Gastrocnemius medialis (tissue), 4 donors: ENCODE results near the gene PARN. TPM values are rescaled to one million over a fixed set of nuclear protein-coding genes. Genes with fewer than 3 reads are reported as not detected.

ENCODE experiments used
- ATAC-seq, 2 donors: fragments of 150-250 bp; one replicate each; pipeline ENCODE4 v1.9.1; 2016
- DNase-seq, 2 donors: peaks; one replicate each; pipeline ENCODE4 v3.0.0-alpha.2; 2019
- H3K27ac ChIP-seq, 4 donors: fragments of 200-600 bp; sonication (generic); 1 replicate in 1 of 4; 2 replicates in 3 of 4; pipeline ENCODE4 v1.5.1; 2016 to 2018; ENCODE audit warnings: mild to moderate bottlenecking in 2 of 4, moderate library complexity in 1 of 4
- H3K27me3 ChIP-seq, 3 donors: fragments of 200-600 bp; sonication (generic) in 2 of 3; 1 replicate in 1 of 3; 2 replicates in 2 of 3; pipeline versions ENCODE4 v1.5.1 to v1.6.0; 2016 to 2019; ENCODE audit warnings: mild to moderate bottlenecking in 1 of 3, moderate library complexity in 1 of 3
- H3K36me3 ChIP-seq, 2 donors: fragments of 200-600 bp; sonication (generic) in 1 of 2; one replicate each; pipeline ENCODE4 v1.5.1; 2017 to 2018
- H3K4me1 ChIP-seq, 2 donors: fragments of 200-600 bp; sonication (generic) in 1 of 2; one replicate each; pipeline ENCODE4 v1.5.1; 2016 to 2017; ENCODE audit warnings: mild to moderate bottlenecking in 2 of 2
- H3K4me3 ChIP-seq, 4 donors: fragments of 200-600 bp; sonication (generic) in 3 of 4; 1 replicate in 1 of 4; 2 replicates in 3 of 4; pipeline ENCODE4 v1.5.1; 2016 to 2019; ENCODE audit warnings: mild to moderate bottlenecking in 2 of 4
- H3K9me3 ChIP-seq, 3 donors: fragments of 200-600 bp; sonication (generic) in 2 of 3; 1 replicate in 1 of 3; 2 replicates in 2 of 3; pipeline ENCODE4 v1.5.1; 2016 to 2019
- CTCF ChIP-seq, 5 experiments: fragments of 450-650 bp in 3 of 5; fragments of 200-600 bp in 2 of 5; sonication (generic) in 2 of 5; IDR thresholded peaks in 4 of 5; conservative IDR thresholded peaks in 1 of 5; 1 replicate in 4 of 5; 2 replicates in 1 of 5; pipeline ENCODE4 v1.5.1; 2016 to 2019; ENCODE audit warnings: antibody characterized with exemption in 5 of 5, mild to moderate bottlenecking in 3 of 5, moderate library complexity in 3 of 5
- POLR2A ChIP-seq, 2 donors: fragments of 450-650 bp; IDR thresholded peaks; one replicate each; pipeline ENCODE4 v1.6.1; 2017; ENCODE audit warnings: antibody characterized with exemption in 2 of 2, mild to moderate bottlenecking in 2 of 2, moderate library complexity in 2 of 2
- in situ Hi-C, 4 donors: fragments of 200-750 bp; cut with MboI; loops; one replicate each; pipeline versions ENCODE4 v1.15.0 to v1.8.0; 2017; ENCODE audit warnings: low sequenced_read_pairs in 4 of 4
- intact Hi-C: fragments of 100-400 bp; cut with DNase I; formaldehyde crosslinking; loops from one replicate; pipeline ENCODE4 v1.15.1; 2023; ENCODE audit warnings: low total_unique reads
- total RNA-seq, 4 donors: library from RNA; depleted of rRNA; stranded (reverse); fragments of >200 nt; gene quantifications; one replicate each; pipeline versions ENCODE4 v1.1.0 to v1.2.3, GENCODE V29; 2016

Gene PARN
- total RNA-seq, 4 donors from 2014 or later, result 18.8 to 44.9 (median 31.2) TPM

GRCh38 chr16:14658063-14658462 is 28.0 kb upstream of the PARN start:
- intact Hi-C loops, result no loop called here
- no peak for DNase-seq
- in situ Hi-C loops, result no loop called here
- Histone ChIP-seq H3K4me1 (peaks cover 0 to 3% of the 10 kb centered on the region in 2 donors), H3K4me3 (no peak overlapping the region), H3K27me3 (no peaks in the 10 kb centered on the region), H3K36me3 (peaks cover 10 to 93% of the 10 kb centered on the region in 2 donors), H3K9me3 (no peaks in the 10 kb centered on the region), H3K27ac (peak overlapping the region in 1 of 4 donors; percentile 31)
- no peak for ATAC-seq
- TF ChIP-seq POLR2A (IDR thresholded peaks at IDR 0.05), result no peak
- TF ChIP-seq CTCF (IDR thresholded peaks at IDR 0.05 in 4 of 5, conservative IDR thresholded peaks at IDR 0.05 in 1 of 5), result no peak

DNA sequence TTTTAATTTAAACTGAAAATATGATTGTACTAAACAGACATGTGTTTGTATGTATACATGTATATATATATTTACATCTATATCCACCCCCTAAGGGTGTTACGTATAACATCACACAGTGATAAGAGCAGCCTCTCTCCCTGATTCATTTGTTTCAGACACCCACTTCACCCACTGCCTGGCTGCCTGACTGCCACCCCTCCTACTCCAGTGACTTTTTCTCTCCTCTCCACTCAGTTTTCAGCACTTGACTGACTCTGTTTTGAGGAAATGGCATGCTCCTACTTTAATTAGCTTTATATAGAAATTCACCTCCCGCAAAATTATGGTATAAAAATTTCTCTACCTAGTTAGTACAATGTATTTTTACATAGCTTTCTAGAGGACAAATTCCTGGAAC is 22.7 kb upstream of the PARN start:
- no peak for DNase-seq
- H3K9me3 ChIP-seq, result no peaks in the 10 kb centered on the region
- peaks cover 0 to 3% of the 10 kb centered on the region in 2 donors for H3K4me1 ChIP-seq
- H3K4me3 ChIP-seq, result no peak overlapping the region
- peaks cover 10 to 96% of the 10 kb centered on the region in 2 donors for H3K36me3 ChIP-seq
- in situ Hi-C loops (no loop called here), intact Hi-C loops (no loop called here)
- no peak overlapping the region for H3K27ac ChIP-seq
- ATAC-seq, result no peak
- TF ChIP-seq POLR2A (IDR thresholded peaks at IDR 0.05) (no peak), CTCF (IDR thresholded peaks at IDR 0.05 in 4 of 5, conservative IDR thresholded peaks at IDR 0.05 in 1 of 5) (no peak)
- no peaks in the 10 kb centered on the region for H3K27me3 ChIP-seq

DNA sequence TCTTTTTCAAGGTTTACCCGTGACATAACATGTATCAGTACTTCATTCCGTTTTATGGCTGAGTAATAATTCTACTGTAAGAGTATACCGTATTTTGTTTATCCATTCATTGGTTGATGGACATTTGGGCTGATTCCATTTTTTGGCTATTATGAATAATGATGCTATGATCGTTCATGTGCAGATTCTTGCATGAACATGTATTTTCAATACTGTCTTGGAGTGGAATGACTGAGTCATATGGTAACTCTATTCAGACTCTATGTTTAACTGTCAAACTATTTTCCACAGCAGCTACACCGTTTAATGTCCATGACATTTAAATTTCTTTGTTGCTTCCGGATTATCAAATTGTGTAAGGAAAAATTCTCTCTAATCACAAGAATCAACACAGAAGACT is 20.6 kb upstream of the PARN start:
- TF ChIP-seq POLR2A (IDR thresholded peaks at IDR 0.05) (no peak), CTCF (IDR thresholded peaks at IDR 0.05 in 4 of 5, conservative IDR thresholded peaks at IDR 0.05 in 1 of 5) (no peak)
- in situ Hi-C loops (no loop called here), intact Hi-C loops (no loop called here)
- ATAC-seq (no peak), DNase-seq (no peak)
- no peak overlapping the region for H3K4me3 ChIP-seq
- H3K27me3 ChIP-seq, result no peaks in the 10 kb centered on the region
- H3K36me3 ChIP-seq, result peaks cover 5 to 93% of the 10 kb centered on the region in 2 donors
- H3K27ac ChIP-seq, result no peak overlapping the region
- H3K4me1 ChIP-seq, result no peaks in the 10 kb centered on the region
- H3K9me3 ChIP-seq, result no peaks in the 10 kb centered on the region

DNA sequence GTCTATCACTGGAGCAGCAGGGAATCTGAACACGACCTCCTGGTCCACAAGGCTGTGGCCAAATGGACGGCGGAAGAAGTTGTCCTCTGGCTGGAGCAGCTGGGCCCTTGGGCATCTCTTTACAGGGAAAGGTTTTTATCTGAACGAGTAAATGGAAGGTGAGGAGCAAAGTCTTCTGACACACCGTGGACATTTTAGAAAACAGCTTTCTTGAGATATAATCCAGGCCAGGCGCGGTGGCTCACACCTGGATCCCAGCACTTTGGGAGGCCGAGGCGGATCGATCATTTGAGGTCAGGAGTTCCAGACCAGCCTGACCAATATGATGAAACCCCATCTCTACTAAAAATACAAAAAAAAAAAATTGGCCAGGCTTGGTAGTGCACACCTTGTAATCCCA is 19.8 kb upstream of the PARN start:
- no peak overlapping the region for H3K4me3 ChIP-seq

More for the DNA sequence above, 19.8 kb upstream of the PARN start:
- Histone ChIP-seq H3K27ac (no peak overlapping the region), H3K4me1 (no peaks in the 10 kb centered on the region), H3K9me3 (no peaks in the 10 kb centered on the region), H3K36me3 (peaks cover 9 to 93% of the 10 kb centered on the region in 2 donors), H3K27me3 (no peaks in the 10 kb centered on the region)
- intact Hi-C loops (no loop called here), in situ Hi-C loops (no loop called here)
- TF ChIP-seq POLR2A (IDR thresholded peaks at IDR 0.05) (no peak), CTCF (IDR thresholded peaks at IDR 0.05 in 4 of 5, conservative IDR thresholded peaks at IDR 0.05 in 1 of 5) (no peak)
- no peak for ATAC-seq
- DNase-seq, result no peak
